ENCODE measurements around the gene CD300LG. TPM values are rescaled to one million over a fixed set of nuclear protein-coding genes. Genes with fewer than 3 reads are reported as not detected.
"Not testable (repeated sequence)": the region's sequence is repeated elsewhere in the genome, so short reads cannot be mapped to it uniquely, and the experiment has no call there.

The CD300LG gene
- total RNA-seq, 1 donor from 2014 or later: not detected

- no peak for DNase-seq (ENCODE audit: low read depth)
Observed at GRCh38 chr17:43823350-43824084, 23.5 kb upstream of the CD300LG start.

GRCh38 chr17:43825567-43825966 is 21.4 kb upstream of the CD300LG start:
- DNase-seq (ENCODE audit: low read depth): no peak

DNA sequence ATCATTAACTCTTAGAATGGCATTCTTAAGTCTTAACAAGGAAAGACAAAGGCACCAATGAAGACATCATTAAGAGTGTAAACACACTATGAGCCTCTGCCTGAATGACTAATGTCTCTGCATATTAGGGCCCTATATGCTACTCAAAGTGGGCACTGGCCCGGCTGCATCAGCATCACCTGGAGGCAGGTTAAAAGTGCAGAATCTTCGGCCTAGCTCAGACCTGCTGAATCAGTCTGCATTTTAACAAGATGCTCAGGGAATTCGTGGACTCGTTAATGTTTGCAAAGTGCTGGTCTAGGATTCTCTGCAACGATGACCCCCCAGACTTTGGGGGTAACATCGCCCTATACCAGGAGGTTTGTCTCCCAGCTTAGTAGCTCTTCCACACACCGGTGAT is 20.8 kb upstream of the CD300LG start:
- no peak for DNase-seq (ENCODE audit: low read depth)

DNA sequence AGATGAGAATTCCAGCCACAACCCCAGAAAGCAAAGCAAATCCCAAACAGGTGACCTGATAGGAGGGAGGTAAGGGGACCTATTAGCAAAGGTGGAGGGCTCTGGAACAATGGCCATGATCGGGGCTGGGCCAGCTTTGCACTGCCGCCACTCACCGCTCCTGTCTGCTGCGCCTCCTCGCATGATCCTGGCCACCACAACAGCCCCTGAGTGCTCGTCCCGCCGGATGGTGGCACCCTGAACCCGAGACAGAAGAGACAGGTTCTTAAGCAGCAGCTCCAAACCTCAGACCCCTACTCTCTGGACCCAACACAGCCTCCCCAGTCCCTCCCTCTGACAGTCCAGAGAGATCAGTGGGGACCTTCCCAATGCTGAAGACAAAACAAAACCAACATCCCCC is 19.4 kb upstream of the CD300LG start:
- DNase-seq (ENCODE audit: low read depth): no peak

DNA sequence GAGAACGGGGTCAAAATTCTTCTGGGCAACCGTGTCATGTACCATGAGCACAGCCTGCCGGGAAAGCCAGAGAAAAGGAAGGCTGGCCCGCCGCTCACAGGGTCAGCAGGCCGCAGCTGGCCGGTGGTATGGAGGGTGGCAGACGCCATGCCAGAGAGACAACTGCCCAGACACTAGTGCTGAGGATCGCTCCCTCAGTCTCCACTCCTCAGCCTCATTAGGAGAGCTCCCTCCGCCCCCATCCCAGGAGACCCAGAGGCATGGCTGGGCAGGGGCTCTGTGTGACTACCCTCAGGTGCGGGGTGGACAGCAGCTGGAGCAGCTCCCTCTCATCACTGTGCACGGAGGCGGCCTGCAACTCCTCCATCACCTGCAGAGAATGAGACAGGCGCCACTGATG is 17.2 kb upstream of the CD300LG start:
- DNase-seq (ENCODE audit: low read depth): no peak

DNA sequence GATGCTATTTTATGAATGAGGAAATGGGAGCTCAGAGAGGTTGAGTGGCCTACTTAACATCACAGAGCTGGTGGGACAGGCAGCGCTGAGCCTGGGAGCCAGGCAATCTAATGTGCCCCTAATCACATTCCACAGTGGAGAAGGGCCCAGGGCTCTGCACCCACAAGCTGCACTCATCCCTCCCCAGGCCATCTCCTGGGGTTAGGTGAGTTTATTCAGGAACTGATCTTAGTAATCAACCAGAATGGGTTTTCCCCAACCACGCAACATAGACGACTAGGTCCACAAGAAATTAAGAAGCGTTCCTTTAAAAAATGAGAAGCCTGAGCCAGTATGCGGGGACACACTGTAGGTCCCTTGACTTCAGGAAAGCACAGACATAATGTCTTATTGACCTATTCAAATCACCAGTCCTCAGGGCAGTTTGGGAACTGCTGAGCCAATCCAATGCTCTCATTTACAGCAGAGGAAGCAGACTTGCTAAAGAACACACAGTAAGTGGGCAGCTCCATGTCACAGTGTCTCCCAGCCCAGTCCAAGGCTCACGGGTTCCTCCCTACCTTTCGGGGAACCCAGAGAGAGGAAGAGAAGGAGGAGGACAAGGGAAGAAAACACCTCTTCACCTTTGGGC is 16.4 kb upstream of the CD300LG start:
- DNase-seq (ENCODE audit: low read depth): no peak

DNA sequence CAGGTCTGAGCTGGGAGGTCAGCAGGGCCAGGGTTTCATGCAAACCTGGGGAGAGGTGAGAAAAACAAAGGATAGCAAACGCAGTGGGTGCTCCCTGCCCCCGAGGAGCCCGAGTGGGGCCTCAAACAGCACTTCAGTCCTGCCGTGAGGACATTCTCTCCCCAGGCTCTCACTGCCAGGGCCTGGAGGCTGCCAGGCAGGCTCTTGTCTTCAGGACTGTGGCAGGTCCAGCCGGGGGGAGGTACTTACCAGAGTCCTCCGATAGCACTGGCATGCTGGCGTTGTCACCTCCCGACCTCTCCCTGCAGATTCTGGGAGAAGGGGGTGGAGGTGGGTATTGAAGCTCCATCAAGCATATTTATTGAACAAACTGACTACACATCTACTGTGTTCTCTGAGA is 15.3 kb upstream of the CD300LG start:
- no peak for DNase-seq (ENCODE audit: low read depth)

- DNase-seq (ENCODE audit: low read depth): peak; percentile 42
Observed at GRCh38 chr17:43832168-43832975, 14.6 kb upstream of the CD300LG start.

DNA sequence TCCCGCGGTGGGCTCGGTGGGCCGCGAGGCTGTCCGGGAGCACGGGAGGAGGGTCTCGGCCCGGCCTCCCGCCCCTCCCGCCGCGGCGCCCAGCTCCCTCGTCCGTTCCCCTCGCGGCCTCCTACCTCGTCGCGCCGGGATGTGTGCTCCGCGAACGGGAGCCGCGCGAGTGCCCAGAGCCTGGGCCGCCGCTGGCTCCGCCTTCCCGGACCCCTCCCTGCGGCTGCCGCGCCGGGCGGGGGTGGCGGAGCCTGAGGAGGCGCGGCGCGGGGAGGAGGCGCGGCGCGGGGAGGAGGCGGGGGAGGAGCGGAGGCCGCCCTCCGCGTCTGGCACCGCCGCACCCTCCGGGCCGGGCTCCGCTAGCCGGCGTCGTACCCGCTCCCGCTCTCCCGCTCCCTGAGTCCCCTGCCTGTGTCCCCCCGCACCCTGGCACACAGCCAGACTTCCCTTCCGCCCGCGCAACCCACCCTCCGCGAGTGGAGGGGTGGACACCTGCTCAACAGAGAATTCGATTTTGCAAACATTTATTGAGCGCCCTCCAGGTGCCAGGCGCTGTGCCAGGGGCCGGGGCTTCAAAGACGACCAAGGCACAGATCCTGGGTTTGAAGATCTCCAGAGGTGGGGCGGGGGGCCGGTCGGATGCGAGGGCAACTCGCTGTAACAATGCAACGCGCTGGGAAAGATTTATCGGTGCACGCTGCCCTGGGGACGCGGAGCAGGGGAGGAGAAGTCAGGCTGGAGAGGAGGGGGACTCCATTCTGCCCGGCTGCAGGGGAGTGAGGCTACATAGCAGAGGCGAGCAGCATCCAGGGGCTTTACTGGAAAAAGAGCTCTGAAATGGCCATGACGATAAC is 13.8 kb upstream of the CD300LG start, which contains the start of gene MPP3:
Gene MPP3, minus strand, starts transcription at position 171 of the 854 bp plus-strand sequence. CDS start 1,240 bp downstream, outside the sequence.
- DNase-seq (ENCODE audit: low read depth): peak; percentile 10

GRCh38 chr17:43834106-43834505 is 12.9 kb upstream of the CD300LG start:
- peak; percentile 9 for DNase-seq (ENCODE audit: low read depth)

- peak; percentile 33 for DNase-seq (ENCODE audit: low read depth)
Observed at GRCh38 chr17:43839670-43840108, 7.3 kb upstream of the CD300LG start.

DNA sequence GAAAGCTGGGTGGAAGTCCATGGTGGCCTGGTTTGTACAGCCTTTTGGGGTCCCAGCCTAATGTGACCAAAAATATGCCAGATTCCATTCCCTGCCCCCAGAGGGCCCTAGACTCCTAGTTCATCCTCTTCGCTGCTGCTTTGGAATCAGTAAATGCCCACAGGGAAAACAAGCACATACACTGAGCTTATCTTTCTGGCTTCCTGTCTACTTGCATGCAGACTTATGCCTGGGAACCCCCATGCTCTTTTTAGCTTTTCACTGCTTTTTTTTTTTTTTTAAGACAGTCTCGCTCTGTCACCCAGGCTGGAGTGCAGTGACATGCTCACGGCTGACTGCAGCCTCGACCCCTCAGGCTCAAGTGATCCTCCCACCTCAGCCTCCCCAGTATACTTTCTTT is 6.2 kb upstream of the CD300LG start:
- DNase-seq (ENCODE audit: low read depth): no peak

- DNase-seq (ENCODE audit: low read depth): no peak
Observed at GRCh38 chr17:43841282-43841681, 5.7 kb upstream of the CD300LG start.

DNA sequence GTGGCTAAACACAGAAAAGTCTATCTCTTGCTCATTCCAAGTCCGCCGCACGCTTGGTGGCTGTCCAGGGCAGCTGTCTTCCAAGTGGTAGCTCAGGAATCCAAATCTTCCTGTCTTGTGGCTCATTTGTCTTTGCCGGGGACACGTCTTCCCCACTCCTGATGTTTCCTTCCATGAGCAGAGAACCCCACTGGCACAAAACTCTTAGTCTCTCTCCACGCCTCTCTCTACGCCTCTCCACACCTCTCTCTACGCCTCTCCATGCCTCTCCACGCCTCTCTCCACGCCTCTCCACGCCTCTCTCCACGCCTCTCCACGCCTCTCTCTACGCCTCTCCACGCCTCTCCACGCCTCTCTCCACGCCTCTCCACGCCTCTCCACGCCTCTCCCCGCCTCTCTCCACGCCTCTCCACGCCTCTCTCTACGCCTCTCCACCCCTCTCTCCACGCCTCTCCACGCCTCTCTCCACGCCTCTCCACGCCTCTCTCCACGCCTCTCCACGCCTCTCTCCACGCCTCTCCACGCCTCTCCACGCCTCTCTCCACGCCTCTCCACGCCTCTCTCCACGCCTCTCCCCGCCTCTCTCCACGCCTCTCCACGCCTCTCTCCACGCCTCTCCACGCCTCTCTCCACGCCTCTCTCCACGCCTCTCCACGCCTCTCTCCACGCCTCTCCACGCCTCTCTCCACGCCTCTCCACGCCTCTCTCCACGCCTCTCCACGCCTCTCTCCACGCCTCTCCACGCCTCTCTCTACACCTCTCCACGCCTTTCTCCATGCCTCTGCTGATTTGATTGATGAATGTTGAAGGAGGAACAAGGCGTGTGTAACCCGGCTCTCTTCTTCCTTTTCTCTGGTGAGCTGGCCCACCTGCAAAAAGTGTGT is 4.6 kb upstream of the CD300LG start:
- DNase-seq (ENCODE audit: low read depth): not testable (repeated sequence)

DNA sequence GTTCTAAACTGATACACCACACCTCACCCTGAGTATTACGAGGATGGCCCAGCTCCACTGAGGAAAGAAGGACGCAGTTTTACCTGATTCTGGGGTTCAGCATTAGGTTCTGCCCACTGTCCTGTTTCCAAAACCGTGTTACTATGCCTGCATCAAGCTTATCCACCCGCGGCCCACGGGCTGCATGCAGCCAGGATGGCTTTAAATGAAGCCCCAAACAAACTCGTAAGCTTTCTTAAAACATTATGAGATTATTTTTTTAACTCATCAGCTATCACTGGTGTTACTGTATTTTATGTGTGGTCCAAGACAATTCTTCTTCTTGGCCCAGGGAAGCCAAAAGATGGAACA is 4.0 kb upstream of the CD300LG start:
- DNase-seq (ENCODE audit: low read depth): no peak

GRCh38 chr17:43844241-43844640 is 2.7 kb upstream of the CD300LG start:
- DNase-seq (ENCODE audit: low read depth): no peak

DNA sequence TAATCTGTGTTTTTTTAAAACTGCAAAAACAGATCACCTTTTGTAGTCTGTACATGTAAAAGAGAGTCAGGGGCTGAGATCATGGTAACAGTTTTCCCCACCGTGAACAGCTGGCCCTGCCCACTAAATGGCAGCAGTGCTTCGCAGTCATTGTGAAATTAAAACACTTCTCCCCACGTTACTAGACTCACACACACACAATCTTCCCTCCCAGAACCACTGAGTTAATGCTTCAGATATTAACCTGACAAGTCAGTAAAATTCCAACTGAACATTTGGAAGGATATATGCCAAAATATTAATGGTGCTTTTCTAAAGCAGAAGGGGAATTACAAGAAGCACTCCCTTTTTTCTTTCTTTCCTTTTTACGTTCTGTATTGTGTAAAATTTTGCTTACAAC is 1.2 kb upstream of the CD300LG start:
- peak; percentile 65 for DNase-seq (ENCODE audit: low read depth)

DNA sequence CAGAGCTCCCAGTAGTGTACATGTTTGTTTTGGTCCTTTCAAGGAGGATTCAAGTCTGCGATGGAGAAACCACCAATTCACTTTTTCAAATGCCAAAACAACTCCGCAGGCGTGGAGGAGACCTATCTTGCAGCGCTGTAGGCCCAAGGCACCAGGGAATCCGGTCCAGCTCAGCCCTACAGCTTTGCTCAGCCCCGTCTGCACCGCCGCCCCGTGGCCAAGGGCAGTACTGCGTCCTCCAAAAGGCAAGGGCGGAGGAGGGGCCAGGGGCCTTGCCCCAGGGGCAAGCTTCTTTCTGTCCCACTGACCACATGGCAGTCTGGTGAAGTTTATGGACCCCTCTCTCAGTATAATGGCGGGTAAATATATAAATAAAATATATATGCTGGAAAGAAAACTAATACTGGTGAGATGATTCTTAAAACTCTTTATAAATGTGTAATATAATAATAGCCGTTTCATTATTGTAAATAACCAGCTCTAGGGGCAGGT is 709 bp upstream of the CD300LG start:
- peak; percentile 56 for DNase-seq (ENCODE audit: low read depth)

GRCh38 chr17:43848601-43849000 is 1.6 kb downstream of the CD300LG start:
- DNase-seq (ENCODE audit: low read depth): no peak

GRCh38 chr17:43849116-43849515 is 2.1 kb downstream of the CD300LG start:
- no peak for DNase-seq (ENCODE audit: low read depth)

All from renal cortical epithelial cell (primary cell).